ENCODE results near the gene ASAP3. TPM values are rescaled to one million over a fixed set of nuclear protein-coding genes. Genes with fewer than 3 reads are reported as not detected.

Gene ASAP3
- total RNA-seq, 1 donor from 2014 or later, result 36.4 TPM

- H3K4me1 Mint-ChIP-seq (ENCODE audit: unreplicated experiment), result no peaks in the 10 kb centered on the region
- peaks cover 2% of the 10 kb centered on the region for H3K27me3 Mint-ChIP-seq (ENCODE audit: unreplicated experiment)
- TF ChIP-seq CTCF (IDR thresholded peaks at IDR 0.05; ENCODE audit: unreplicated experiment), result no peak
- H3K4me3 Mint-ChIP-seq (ENCODE audit: unreplicated experiment), result no peak overlapping the region
- H3K27ac Mint-ChIP-seq (ENCODE audit: unreplicated experiment), result no peak overlapping the region
- DNase-seq (ENCODE audit: low spot score), result no peak
- peaks cover 3% of the 10 kb centered on the region for H3K36me3 Mint-ChIP-seq (ENCODE audit: low read depth, unreplicated experiment)
- no peaks in the 10 kb centered on the region for H3K9me3 Mint-ChIP-seq (ENCODE audit: unreplicated experiment)
Observed at GRCh38 chr1:23444596-23445390, 39.2 kb downstream of the ASAP3 start.

GRCh38 chr1:23444104-23444533, 39.9 kb downstream of the ASAP3 start:
- Mint-ChIP-seq H3K4me3 (ENCODE audit: unreplicated experiment) (no peak overlapping the region), H3K36me3 (ENCODE audit: low read depth, unreplicated experiment) (peaks cover 7% of the 10 kb centered on the region), H3K27ac (ENCODE audit: unreplicated experiment) (no peak overlapping the region), H3K4me1 (ENCODE audit: unreplicated experiment) (no peaks in the 10 kb centered on the region), H3K27me3 (ENCODE audit: unreplicated experiment) (peaks cover 2% of the 10 kb centered on the region), H3K9me3 (ENCODE audit: unreplicated experiment) (no peaks in the 10 kb centered on the region)
- no peak for DNase-seq (ENCODE audit: low spot score)
- no peak for TF ChIP-seq CTCF (IDR thresholded peaks at IDR 0.05; ENCODE audit: unreplicated experiment)

- no peak for DNase-seq (ENCODE audit: low spot score)
- Mint-ChIP-seq H3K4me1 (ENCODE audit: unreplicated experiment) (no peaks in the 10 kb centered on the region), H3K36me3 (ENCODE audit: low read depth, unreplicated experiment) (peaks cover 7% of the 10 kb centered on the region), H3K27ac (ENCODE audit: unreplicated experiment) (no peak overlapping the region), H3K27me3 (ENCODE audit: unreplicated experiment) (peaks cover 7% of the 10 kb centered on the region), H3K4me3 (ENCODE audit: unreplicated experiment) (no peak overlapping the region), H3K9me3 (ENCODE audit: unreplicated experiment) (no peaks in the 10 kb centered on the region)
- no peak for TF ChIP-seq CTCF (IDR thresholded peaks at IDR 0.05; ENCODE audit: unreplicated experiment)
Observed at GRCh38 chr1:23442751-23443150, 41.2 kb downstream of the ASAP3 start.

GRCh38 chr1:23441446-23442148, 42.4 kb downstream of the ASAP3 start:
- Mint-ChIP-seq H3K4me3 (ENCODE audit: unreplicated experiment) (no peak overlapping the region), H3K4me1 (ENCODE audit: unreplicated experiment) (no peaks in the 10 kb centered on the region), H3K9me3 (ENCODE audit: unreplicated experiment) (no peaks in the 10 kb centered on the region), H3K36me3 (ENCODE audit: low read depth, unreplicated experiment) (peaks cover 7% of the 10 kb centered on the region), H3K27me3 (ENCODE audit: unreplicated experiment) (peaks cover 7% of the 10 kb centered on the region), H3K27ac (ENCODE audit: unreplicated experiment) (no peak overlapping the region)
- no peak for DNase-seq (ENCODE audit: low spot score)
- no peak for TF ChIP-seq CTCF (IDR thresholded peaks at IDR 0.05; ENCODE audit: unreplicated experiment)

GRCh38 chr1:23438545-23438944, 45.4 kb downstream of the ASAP3 start:
- no peak for DNase-seq (ENCODE audit: low spot score)
- Mint-ChIP-seq H3K9me3 (ENCODE audit: unreplicated experiment) (peaks cover 4% of the 10 kb centered on the region), H3K27me3 (ENCODE audit: unreplicated experiment) (peaks cover 8% of the 10 kb centered on the region), H3K4me1 (ENCODE audit: unreplicated experiment) (peaks cover 18% of the 10 kb centered on the region), H3K4me3 (ENCODE audit: unreplicated experiment) (no peak overlapping the region), H3K27ac (ENCODE audit: unreplicated experiment) (no peak overlapping the region), H3K36me3 (ENCODE audit: low read depth, unreplicated experiment) (peaks cover 16% of the 10 kb centered on the region)
- TF ChIP-seq CTCF (IDR thresholded peaks at IDR 0.05; ENCODE audit: unreplicated experiment), result no peak

Measured in endothelial cell (in vitro differentiated cells).